ENCODE data around the gene TBCE.
"Not testable (repeated sequence)": the region's sequence is repeated elsewhere in the genome, so short reads cannot be mapped to it uniquely, and the experiment has no call there.

The TBCE gene

GRCh38 chr1:235455823-235456222 lies 88.6 kb downstream of the TBCE start:
- no peak for DNase-seq

GRCh38 chr1:235457856-235458255 lies 90.6 kb downstream of the TBCE start:
- not testable (repeated sequence) for DNase-seq

- DNase-seq = no peak
Observed at GRCh38 chr1:235460770-235461169, 93.5 kb downstream of the TBCE start.

- DNase-seq = no peak
Observed at GRCh38 chr1:235461954-235462353, 94.7 kb downstream of the TBCE start.

GRCh38 chr1:235462832-235463231 lies 95.6 kb downstream of the TBCE start:
- DNase-seq = not testable (repeated sequence)

- DNase-seq = no peak
Observed at GRCh38 chr1:235465066-235465465, 97.8 kb downstream of the TBCE start.

- no peak for DNase-seq
Observed at GRCh38 chr1:235468004-235468403, 100.8 kb downstream of the TBCE start.

- no peak for DNase-seq
Observed at GRCh38 chr1:235468970-235469369, 101.7 kb downstream of the TBCE start.

GRCh38 chr1:235469897-235470296 lies 102.7 kb downstream of the TBCE start:
- DNase-seq = not testable (repeated sequence)

GRCh38 chr1:235470741-235471439 lies 103.7 kb downstream of the TBCE start:
- DNase-seq = no peak

GRCh38 chr1:235473806-235474205 lies 106.6 kb downstream of the TBCE start:
- DNase-seq = no peak

- DNase-seq = no peak
Observed at GRCh38 chr1:235483090-235483489, 115.9 kb downstream of the TBCE start.

- no peak for DNase-seq
Observed at GRCh38 chr1:235485558-235485957, 118.3 kb downstream of the TBCE start.

- no peak for DNase-seq
Observed at GRCh38 chr1:235486321-235486720, 119.1 kb downstream of the TBCE start.

- DNase-seq = no peak
Observed at GRCh38 chr1:235491644-235492043, 124.4 kb downstream of the TBCE start.

- DNase-seq = no peak
Observed at GRCh38 chr1:235494531-235494930, 127.3 kb downstream of the TBCE start.

GRCh38 chr1:235495030-235495429 lies 127.8 kb downstream of the TBCE start:
- no peak for DNase-seq

- no peak for DNase-seq
Observed at GRCh38 chr1:235495551-235495950, 128.3 kb downstream of the TBCE start.

GRCh38 chr1:235500971-235501540 lies 133.8 kb downstream of the TBCE start:
- no peak for DNase-seq
